Retinal pigment epithelial cell (primary cell): ENCODE results near the gene MYRFL.

Experiments used
- DNase-seq: peaks from one replicate; pipeline ENCODE4 v3.0.0-alpha.2; 2010; ENCODE audit warnings: low read depth
- H3K4me3 ChIP-seq: 2 replicates; pipeline ENCODE4 v1.5.1; 2011; ENCODE audit warnings: mild to moderate bottlenecking, low read length, control low read depth, moderate library complexity
- CTCF ChIP-seq: conservative IDR thresholded peaks from 2 replicates; pipeline ENCODE4 v1.5.1; 2011; ENCODE audit warnings: low read depth, low read length, control low read depth, inconsistent platforms

MYRFL gene

DNA sequence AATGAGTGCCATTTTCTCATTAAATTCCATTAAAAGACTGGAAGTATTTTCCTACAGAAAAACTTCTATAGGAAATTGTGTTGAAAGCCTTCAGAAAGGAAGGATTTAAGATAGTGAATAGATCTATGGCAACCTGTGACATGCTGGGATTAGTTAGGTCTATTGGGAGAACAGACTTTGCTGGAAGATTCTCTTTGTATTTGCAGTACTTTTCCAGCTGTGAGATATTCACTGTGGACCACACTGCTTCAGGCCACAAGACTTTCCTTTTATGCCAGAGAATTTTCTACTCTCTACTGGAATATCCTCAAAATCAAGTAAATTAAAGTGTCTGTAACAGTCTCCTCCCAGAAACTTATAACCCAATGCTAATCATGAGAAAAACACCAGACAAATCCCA lies 136.2 kb downstream of the MYRFL start:
- TF ChIP-seq CTCF = no peak
- no peak overlapping the region for H3K4me3 ChIP-seq
- DNase-seq = no peak

GRCh38 chr12:69966409-69966808 lies 141.4 kb downstream of the MYRFL start:
- TF ChIP-seq CTCF = no peak
- no peak for DNase-seq
- H3K4me3 ChIP-seq = no peak overlapping the region

- DNase-seq = no peak
- H3K4me3 ChIP-seq = no peak overlapping the region
Observed at GRCh38 chr12:69966839-69967238, 141.8 kb downstream of the MYRFL start.

GRCh38 chr12:69969011-69969410 lies 144.0 kb downstream of the MYRFL start:
- no peak for TF ChIP-seq CTCF
- DNase-seq = no peak
- no peak overlapping the region for H3K4me3 ChIP-seq

More at GRCh38 chr12:69966839-69967238, 141.8 kb downstream of the MYRFL start:
- no peak for TF ChIP-seq CTCF

- H3K4me3 ChIP-seq = no peak overlapping the region
- no peak for TF ChIP-seq CTCF
- no peak for DNase-seq
Observed at GRCh38 chr12:69972136-69972535, 147.1 kb downstream of the MYRFL start.

GRCh38 chr12:69978020-69978419 lies 153.0 kb downstream of the MYRFL start:
- no peak for DNase-seq
- TF ChIP-seq CTCF = no peak
- no peak overlapping the region for H3K4me3 ChIP-seq

GRCh38 chr12:69981881-69982475 lies 157.0 kb downstream of the MYRFL start:
- no peak overlapping the region for H3K4me3 ChIP-seq
- no peak for TF ChIP-seq CTCF
- no peak for DNase-seq
